Tongue (tissue), 2 donors: ENCODE measurements around the gene URM1. TPM values are rescaled to one million over a fixed set of nuclear protein-coding genes. Genes with fewer than 3 reads are reported as not detected.
"Not testable (repeated sequence)": the region's sequence is repeated elsewhere in the genome, so short reads cannot be mapped to it uniquely, and the experiment has no call there.

Source experiments
- DNase-seq: peaks from one replicate; pipeline ENCODE4 v3.0.0-alpha.2; 2015
- total RNA-seq: library from RNA; depleted of rRNA; stranded (reverse); fragments of >200 nt; gene quantifications from one replicate; pipeline ENCODE4 v1.2.3, GENCODE V29; 2014

The URM1 gene
- total RNA-seq, 1 donor from 2014 or later: 28.8 TPM

DNA sequence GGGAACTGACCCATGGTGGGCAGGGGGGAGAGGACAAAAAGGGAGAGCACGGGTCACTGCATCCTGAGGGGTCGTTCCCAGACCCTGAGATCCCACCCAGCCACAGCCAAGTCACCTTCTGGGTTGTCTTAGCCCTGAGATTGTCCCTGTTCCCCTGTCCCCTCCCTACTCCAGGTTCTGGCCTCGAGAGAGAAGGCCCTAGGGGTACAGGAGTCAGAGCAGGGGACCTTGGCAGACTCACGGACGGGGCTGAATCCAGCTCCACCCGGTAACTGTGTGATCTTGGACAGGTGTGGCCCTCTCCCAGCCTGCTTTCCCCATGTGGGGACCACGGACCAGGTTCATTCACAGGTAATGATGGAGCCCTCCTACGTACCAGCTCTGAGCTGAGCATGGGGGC, 38.3 kb downstream of the URM1 start:
- DNase-seq: no peak

DNA sequence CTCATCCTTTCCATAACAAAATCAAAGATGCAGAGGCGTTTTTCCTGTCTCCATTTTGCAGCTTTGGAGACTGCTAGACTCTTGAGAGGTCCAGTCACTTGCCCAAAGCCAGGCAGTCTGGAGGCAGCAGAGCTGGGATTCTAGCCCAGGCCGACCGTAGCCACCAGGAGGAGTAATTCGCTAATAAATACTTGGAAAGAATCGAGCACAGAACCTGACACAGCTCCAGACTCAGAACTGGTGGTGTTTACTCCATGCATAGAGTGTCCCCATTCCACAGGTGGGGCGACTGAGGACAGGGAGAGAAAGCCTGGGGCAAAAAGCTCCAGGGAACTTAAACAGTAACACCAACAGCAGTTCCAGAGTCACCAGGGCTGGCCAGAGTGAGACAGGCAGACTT, 38.8 kb downstream of the URM1 start:
- DNase-seq: no peak

DNA sequence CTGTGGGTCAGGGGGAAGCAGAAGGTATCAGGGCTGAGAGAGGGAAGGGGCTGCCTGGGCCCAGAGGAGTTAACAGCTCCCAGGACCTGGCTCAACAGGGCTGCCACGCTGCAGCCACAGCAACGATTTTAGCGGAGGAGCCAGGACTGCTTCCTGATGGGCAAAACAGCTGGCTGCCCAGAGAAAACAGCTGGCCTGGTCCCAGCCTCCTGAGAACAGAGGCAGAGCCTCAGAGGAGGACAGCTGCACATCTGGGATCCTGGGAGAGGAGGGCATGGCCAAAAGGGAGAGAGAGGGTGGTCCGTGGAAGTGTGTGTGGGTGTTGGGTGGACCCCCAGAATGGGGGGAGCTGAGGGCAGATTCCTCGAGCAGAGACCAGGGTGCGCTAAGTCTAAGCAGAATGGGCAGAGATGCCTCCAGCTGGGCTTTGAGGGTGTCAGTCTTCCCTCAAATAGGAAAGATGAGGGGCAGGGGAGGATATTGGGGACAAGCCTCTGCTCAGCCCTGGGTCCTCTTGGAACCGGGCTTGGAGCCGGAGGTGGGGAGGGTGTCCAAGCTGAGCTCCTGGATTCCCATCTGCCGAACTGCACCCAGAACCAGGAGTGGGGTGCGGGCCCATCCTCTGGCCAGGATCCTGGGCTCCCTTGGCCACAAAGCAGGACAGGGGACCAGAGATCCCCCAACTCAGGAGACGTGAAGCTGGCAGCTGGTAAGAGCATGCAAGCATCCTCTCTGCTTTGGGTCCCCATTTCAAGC, 40.4 kb downstream of the URM1 start:
- peak; percentile 81 for DNase-seq

DNA sequence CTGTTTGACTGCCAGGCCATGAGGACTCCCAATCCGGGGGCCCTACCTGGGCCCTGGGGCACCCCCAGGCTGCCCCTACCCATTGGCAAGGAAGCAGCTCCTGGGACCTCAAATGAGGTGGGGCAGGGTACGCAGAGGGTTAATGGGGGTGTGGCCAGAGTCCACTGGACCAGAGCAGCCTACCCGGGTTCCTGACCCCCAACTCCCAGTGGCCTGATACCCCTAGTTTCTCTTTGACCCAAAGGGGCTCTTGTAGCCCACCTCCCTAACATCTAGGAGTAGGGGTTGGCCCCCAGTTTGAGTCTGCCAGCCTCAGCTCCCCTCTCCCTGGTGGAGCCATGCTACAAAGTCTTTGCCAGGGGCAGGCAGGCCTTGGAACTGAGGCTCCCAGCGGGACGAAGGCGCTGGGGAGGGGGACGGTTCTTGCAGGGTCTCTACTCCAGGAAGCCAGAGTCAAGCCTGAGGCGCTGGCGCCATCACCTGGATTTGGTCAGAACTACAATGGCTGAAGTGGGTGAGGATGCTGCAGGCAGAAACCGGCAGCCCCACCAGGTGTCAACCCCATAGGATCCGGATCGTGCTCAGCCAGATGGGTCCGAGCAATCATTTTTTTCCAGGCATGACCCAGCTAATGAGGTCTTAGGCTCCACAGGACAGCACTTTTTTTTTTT, 41.1 kb downstream of the URM1 start:
- peak; percentile 88 for DNase-seq

DNA sequence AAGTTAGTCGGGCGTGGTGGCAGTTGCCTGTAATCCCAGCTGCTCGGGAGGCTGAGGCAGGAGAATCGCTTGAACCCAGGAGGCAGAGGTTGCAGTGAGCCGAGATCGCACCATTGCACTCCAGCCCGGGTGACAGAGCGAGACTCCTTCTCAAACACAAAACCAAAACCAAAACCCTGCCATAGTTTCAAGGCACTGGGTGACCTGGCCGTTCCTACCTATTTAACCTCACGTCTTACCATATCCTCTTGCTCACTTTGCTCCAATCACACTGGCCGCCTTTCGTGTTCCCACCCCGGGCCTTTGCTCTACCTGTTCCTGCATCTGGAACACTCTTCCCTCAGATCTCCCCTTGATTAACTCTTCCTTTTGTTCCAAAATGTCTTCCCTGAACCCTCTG, 42.6 kb downstream of the URM1 start:
- not testable (repeated sequence) for DNase-seq

DNA sequence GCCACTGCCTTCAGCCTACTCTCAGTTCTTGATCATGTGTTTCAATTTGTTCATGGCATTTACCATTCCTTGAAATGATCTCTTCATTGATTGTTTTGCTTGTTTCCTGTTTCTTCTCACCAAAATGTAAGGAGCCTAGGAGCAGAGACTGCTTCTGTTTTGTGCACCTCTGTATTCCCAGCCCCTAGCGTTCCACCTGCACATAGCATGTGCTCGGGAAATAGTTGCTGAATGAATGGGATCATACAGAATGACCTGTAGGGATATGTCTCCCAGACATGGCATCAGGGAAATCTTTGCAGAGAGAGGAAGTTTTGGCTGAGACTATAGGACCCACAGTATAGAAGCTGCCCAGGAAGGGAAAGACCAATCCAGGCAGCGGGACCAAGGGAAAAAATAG, 43.3 kb downstream of the URM1 start:
- no peak for DNase-seq

DNA sequence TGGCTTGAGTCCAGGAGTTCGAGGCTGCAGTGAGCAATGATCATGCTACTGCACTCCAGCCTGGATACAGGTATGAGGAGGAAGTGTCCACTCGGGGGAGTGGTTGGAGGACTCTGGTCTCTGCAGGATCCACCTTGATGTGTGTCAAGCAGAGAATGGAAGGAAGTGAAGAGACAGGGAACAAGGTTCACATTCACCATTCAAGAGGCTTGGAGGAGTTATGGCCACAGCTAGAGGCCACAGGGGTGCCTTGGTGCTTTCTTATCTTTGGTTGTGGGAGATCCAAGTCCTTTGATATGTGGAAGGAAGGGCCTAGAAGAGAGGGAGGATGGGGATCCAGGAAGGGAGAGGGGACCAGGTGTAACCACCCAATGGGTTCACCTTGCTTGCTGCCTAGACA, 44.1 kb downstream of the URM1 start:
- no peak for DNase-seq

DNA sequence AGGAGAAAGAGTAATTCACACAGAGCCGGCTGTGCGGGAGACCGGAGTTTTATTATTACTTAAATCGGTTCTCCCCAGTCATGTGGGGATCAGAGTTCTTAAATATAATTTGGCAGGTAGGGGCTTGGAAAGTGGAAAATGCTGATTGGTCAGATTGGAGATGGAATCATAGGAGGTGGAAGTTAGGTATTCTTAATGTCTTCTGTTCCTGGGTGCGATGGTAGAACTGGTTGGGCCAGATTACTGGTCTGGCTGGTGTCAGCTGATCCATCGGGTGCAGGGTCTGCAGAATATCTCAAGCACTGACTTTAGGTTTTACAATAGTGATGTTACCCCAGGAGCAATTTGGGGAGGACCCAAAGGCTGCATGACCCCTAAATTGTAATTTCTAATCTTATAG, 44.8 kb downstream of the URM1 start:
- DNase-seq: no peak

DNA sequence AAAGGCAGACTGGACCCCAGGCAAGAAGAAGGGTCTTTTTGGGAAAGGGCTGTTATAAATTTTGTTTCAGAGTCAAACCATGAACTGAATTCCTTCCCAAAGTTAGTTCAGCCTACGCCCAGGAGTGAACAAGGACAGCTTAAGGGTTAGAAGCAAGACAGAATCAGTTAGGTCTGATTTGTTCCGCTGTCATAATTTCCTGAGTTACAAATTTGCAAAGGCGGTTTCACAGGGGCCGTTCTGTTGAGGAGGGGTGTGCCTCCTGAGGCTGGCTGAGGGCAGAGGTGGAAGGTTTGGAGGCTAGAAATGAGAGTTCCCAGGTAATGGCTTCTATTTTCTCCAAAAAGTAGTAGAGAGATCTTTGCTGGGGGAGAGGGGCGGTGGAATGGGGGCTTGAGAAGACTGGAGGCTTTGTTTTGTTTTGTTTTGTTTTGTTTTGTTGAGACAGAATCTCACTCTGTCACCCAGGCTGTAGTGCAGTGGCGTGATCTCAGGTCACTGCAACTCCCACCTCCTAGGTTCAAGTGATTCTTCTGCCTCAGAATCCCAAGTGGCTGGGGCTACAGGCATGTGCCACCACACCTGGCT, 45.4 kb downstream of the URM1 start:
- no peak for DNase-seq

DNA sequence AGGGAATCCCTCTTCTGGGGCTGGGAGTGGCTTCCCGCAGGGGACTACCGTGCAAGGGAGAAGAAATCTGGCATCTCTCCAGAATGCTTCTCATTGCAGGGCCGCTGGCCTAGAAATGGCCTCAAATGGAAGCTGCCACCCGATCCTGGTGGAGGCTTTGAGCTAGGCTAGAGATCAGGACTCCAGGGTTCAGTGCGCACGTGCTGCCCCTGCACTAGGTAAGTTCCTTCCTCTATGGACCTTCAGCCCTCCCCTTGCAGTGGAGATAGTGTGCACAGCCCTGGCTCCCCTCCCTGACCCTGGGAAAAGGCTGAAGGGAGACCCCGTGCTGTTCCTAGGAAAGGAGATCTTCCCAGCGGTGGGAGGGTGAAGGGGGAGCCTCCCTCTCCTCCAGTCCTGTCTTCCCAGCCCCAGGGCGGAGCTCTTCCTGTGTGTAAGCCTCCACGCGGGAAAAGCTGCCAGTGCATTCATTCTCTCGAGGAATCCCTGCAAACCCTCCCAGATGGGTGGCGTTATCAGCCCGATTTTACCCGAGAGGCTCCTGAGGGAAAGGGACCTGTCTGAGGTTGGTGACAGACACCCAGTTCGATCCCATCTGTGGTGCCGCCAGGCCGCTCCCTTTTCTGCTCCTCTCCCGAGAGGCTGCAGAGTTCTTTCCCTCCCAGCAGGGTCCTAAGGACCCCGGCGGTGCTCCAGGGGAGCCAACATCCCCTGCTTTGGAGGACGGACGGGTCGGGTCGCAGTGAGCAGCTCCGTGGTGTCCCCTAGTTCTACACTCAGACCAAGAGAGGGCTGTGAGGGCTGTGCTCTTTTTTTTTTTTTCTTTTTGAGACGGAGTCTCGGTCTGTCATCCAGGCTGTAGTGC, 48.1 kb downstream of the URM1 start:
- peak; percentile 56 for DNase-seq

DNA sequence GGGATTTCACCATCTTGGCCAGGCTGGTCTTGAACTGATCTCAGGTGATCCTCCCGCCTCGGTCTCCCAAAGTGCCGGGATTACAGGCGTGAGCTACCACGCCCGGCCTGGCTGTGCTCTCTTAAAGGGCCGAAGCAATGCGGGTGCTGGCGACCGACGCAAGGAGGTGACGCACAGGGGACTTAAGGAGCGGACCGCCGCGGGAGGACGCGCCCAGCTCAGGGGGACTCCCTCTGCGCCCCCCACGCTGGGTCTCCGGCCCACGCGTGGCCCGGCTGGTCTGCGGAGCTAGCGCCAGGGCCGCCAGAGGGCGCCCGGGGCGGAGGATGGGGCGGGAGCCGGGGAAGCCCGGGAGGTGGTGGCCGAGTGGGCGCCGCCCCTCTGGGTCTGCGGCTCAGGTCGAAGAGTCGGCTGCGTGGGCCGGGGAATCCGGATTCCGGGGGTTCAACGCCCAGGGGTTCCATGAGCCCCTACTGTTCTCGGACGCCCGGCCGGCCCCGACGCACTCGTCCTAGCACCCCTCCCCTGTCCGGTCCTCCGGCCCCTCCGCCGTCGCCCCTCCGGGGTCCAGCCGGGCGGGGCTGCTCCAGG, 49.0 kb downstream of the URM1 start:
- DNase-seq: peak; percentile 87

DNA sequence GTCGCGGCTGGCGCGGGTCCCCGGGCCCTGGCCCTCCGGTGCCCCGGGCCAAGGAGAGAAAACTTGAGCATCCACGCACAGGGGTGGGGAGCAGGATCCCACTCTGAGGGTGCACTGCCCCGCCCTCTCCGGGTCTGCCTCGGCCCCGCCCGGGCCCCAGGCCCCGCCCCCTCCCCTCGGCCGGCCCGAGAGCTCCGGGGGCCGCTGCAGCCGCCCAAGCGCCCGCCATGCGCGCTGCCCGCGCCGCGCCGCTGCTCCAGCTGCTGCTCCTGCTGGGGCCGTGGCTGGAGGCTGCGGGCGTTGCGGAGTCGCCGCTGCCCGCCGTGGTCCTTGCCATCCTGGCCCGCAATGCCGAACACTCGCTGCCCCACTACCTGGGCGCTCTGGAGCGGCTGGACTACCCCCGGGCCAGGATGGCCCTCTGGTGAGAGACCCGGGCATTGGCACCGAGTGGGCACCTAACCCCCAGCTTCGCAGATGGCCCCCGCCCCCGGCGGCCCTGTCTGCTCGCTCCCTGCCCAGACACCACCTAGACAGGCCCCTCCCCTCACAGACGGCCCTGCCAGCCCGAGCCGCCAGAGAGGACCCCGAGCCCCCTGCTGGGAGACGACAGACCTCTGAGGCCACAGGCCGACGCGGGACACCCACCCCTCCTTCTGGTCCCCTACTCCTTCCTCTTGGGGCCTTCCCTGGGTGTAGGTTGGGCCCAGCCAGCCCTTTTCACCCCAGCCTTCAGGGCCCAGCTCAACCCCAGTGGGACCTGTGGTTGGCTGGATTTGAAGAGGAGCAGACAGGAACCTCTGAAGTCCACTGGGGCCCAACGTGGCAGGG, 49.7 kb downstream of the URM1 start, which contains the start of gene CERCAM:
TSS of gene CERCAM (plus strand) at position 207 of the 831 bp plus-strand sequence. CDS start at position 228, 21 bp downstream.
- DNase-seq: peak; percentile 85

DNA sequence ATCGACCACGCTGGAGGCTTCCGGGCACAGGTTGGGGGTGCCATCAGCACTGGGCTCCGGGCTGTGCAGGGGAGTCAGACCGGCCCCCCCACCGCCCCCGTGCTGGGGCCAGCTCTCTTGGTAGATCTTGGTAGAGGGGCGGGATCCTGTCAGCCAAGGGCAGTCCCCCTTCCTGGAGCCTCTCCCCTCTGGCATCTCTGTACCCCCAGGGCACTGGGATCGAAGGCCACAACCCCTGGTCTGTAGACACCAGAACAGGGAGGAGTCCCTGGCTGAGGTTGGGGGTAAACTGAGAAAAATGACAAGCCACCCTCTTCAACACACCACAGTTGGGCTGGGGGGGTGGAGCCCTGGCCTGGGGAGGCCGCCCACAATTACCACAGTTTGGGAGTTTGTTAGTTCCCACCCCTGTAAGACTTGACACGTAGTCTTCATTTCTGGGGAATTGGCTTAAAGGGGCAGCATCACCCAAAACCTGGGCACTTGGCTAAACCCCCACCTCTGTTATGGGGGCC, 50.4 kb downstream of the URM1 start:
- DNase-seq: no peak

DNA sequence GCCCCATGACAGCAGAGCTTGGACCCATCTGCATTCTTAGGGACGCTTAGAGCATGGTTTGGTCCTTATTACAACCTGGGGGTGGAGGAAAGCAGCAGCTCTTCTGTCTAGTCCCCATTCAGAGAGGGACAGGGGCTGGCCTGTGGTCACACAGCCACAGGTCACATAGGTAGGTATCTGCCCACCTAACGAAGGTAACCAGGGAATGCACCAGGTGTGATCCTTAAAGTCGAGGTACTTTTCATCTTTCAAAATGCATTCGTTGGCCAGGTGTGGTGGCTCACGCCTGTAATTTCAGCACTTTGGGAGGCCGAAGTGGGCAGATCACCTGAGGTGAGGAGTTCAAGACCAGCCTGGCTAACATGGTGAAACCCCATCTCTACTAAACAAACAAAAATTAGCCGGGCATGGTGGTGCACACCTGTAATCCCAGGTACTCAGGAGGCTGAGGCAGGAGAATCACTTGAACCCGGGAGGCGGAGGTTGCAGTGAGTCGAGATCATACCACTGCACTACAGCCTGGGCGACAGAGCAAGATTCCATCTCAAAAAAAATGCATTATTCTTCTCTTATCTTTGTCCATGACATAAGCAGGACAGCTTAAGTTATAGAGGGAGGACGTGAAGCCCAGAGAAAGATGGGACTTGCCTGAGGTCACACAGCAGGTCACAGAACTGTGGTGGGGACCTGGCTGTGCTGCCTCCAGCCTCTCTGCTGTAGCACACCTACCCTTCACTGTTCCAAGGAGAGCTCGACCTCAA, 51.0 kb downstream of the URM1 start:
- not testable (repeated sequence) for DNase-seq

DNA sequence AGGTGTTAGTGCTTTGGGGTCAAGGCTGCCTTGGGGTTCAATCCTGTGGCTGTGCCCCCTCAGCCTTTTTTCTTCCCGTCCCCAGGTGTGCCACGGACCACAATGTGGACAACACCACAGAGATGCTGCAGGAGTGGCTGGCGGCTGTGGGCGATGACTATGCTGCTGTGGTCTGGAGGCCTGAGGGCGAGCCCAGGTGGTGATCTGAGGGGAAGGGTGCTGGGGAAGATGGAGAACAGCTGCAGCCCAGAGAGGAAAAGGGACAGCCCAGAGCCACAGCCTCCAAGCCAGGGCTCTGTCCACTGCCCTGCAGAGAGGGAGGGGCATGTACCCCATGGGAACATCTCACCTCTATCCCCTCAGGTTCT, 51.6 kb downstream of the URM1 start:
- DNase-seq: no peak

DNA sequence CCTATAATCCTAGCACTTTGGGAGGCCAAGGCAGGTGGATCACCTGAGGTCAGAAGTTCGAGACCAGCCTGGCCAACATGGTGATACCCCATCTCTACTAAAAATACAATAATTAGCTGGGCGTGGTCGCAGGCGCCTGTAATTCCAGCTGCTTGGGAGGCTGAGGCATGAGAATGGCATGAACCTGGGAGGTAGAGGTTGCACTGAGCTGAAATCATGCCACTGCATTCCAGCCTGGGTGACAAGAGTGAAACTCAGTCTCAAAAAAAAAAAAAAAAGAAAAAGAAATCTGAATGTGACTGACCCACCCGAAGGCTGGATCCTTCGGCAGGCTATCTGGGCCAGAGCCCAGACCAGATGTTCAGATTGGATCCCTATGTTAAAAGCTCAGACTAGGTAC, 52.2 kb downstream of the URM1 start:
- DNase-seq: not testable (repeated sequence)

DNA sequence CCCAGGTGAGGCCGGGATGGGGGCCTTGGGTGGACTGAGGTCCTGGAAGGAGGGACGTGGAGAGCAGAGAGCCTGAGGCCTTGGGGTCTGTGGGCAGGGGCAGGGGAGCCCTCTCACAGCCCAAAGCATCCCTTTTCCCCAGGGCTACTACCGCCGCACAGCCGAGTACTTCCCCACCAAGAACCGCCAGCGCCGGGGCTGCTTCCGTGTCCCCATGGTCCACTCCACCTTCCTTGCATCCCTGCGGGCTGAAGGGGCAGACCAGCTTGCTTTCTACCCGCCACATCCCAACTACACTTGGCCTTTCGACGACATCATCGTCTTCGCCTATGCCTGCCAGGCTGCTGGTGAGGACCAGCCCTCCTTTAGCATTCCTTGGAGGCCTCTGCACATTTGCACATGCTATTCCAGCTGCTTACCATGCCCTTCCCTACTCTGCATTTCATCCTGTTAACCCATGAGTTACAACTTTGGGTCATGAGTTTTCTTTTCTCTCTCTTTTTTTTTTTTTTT, 53.1 kb downstream of the URM1 start:
- DNase-seq: no peak

DNA sequence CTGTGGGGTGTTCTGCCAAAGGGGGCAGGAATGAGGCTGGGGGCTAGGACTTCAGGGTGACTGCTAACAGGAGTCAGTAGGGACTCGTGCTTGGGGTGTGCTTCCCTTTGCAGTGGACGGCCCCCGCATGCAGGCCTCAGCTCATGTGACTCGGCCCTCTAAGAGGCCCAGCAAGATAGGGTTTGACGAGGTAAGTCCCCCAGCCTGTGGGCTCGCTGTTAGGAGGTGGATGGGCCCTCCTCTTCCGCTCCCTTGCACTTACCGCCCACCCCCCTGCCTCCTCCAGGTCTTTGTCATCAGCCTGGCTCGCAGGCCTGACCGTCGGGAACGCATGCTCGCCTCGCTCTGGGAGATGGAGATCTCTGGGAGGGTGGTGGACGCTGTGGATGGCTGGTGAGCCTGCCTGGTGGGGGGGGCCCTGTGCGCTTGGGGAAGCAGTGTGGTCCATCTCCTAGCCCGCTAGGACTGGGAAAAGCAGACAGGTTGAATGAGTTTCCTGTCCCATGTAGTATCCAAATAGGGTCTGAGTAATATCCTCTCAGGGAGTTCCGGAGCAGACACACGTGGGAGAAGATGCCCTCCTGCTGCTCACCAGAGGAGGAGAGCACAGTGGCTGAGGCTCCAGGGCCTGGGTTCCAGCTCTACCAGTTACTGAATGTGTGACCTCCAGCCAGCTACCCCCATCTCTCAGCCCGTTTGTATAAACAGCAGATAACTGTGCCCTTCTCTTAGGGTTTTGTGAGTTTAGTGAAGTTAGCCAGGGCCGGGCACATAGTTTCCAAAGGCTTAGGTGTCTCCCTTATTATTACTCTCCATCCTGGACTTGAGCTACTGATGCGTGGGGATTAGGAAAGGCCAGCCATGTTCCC, 57.7 kb downstream of the URM1 start:
- DNase-seq: no peak

DNA sequence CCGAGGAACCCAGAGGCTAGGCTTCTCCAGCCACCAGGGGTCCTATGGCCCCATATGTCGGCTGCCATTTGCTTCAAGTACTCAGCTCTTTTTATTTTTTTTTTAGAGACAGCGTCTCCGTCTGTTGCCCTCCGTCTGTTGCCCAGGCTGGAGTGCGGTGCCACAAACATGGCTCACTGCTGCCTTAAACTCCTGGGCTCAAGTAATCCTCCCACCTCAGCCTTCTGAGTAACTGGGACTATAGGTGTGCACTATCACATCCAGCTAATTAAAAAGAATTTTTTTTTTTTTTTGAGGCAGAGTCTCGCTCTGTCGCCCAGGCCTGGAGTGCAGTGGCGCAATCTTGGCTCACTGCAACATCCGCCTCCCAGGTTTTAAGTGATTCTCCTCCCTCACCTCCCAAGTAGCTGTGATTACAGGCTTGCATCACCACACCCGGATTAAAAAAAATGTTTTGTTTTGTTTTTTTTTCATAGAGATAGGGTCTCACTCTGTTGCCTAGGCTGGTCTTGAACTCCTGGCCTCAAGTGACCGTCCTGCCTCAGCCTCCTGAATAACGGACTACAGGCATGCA, 58.4 kb downstream of the URM1 start:
- DNase-seq: no peak
